Renal cortical epithelial cell (primary cell): ENCODE results near the gene GNAO1. TPM values are rescaled to one million over a fixed set of nuclear protein-coding genes. Genes with fewer than 3 reads are reported as not detected.

Source experiments
- DNase-seq: peaks from one replicate; pipeline ENCODE4 v3.0.0-alpha.2; 2011; ENCODE audit warnings: low read depth
- total RNA-seq: library from RNA; depleted of rRNA; stranded (reverse); fragments of >200 nt; gene quantifications from 2 replicates; pipeline ENCODE4 v1.2.3, GENCODE V29; 2014

Gene GNAO1
- total RNA-seq, 1 donor from 2014 or later, result 8.3 TPM

- DNase-seq, result no peak
Measured at GRCh38 chr16:56265184-56265583, 73.9 kb downstream of the GNAO1 start.

- no peak for DNase-seq
Measured at GRCh38 chr16:56265746-56266145, 74.5 kb downstream of the GNAO1 start.

GRCh38 chr16:56266641-56267607 lies 75.6 kb downstream of the GNAO1 start:
- DNase-seq, result no peak

- no peak for DNase-seq
Measured at GRCh38 chr16:56267888-56268287, 76.6 kb downstream of the GNAO1 start.

GRCh38 chr16:56268799-56269198 lies 77.5 kb downstream of the GNAO1 start:
- DNase-seq, result no peak

GRCh38 chr16:56269281-56269680 lies 78.0 kb downstream of the GNAO1 start:
- no peak for DNase-seq

GRCh38 chr16:56269811-56270684 lies 78.8 kb downstream of the GNAO1 start:
- DNase-seq, result peak; percentile 14

- no peak for DNase-seq
Measured at GRCh38 chr16:56270828-56271227, 79.5 kb downstream of the GNAO1 start.

- DNase-seq, result no peak
Measured at GRCh38 chr16:56272583-56272894, 81.2 kb downstream of the GNAO1 start.

- no peak for DNase-seq
Measured at GRCh38 chr16:56273615-56274014, 82.3 kb downstream of the GNAO1 start.

- DNase-seq, result no peak
Measured at GRCh38 chr16:56274369-56274768, 83.1 kb downstream of the GNAO1 start.

- no peak for DNase-seq
Measured at GRCh38 chr16:56275076-56275475, 83.8 kb downstream of the GNAO1 start.

GRCh38 chr16:56275801-56276200 lies 84.5 kb downstream of the GNAO1 start:
- DNase-seq, result no peak

GRCh38 chr16:56277075-56277474 lies 85.8 kb downstream of the GNAO1 start:
- DNase-seq, result no peak

- no peak for DNase-seq
Measured at GRCh38 chr16:56278196-56278855, 87.0 kb downstream of the GNAO1 start.

- DNase-seq, result no peak
Measured at GRCh38 chr16:56279132-56279531, 87.8 kb downstream of the GNAO1 start.

- DNase-seq, result no peak
Measured at GRCh38 chr16:56279914-56280313, 88.6 kb downstream of the GNAO1 start.

GRCh38 chr16:56281249-56281805 lies 90.0 kb downstream of the GNAO1 start:
- no peak for DNase-seq

- no peak for DNase-seq
Measured at GRCh38 chr16:56282451-56282850, 91.2 kb downstream of the GNAO1 start.

GRCh38 chr16:56284521-56284920 lies 93.2 kb downstream of the GNAO1 start:
- no peak for DNase-seq

GRCh38 chr16:56286809-56287208 lies 95.5 kb downstream of the GNAO1 start:
- DNase-seq, result no peak

- DNase-seq, result no peak
Measured at GRCh38 chr16:56288019-56288418, 96.7 kb downstream of the GNAO1 start.
